ENCODE data around the gene CD1E.

GRCh38 chr1:158400871-158401270 is 47.2 kb downstream of the CD1E start:
- TF ChIP-seq EZH2phosphoT487 (IDR thresholded peaks at IDR 0.05; ENCODE audit: low read depth, severe bottlenecking, unreplicated experiment) = no peak
- TF ChIP-seq CTCF (IDR thresholded peaks at IDR 0.05; ENCODE audit: poor library complexity) = no peak
- TF ChIP-seq EZH2 (IDR thresholded peaks at IDR 0.05; ENCODE audit: borderline replicate concordance) = no peak

Data from hepatocyte (in vitro differentiated cells).